Tibial nerve (tissue), 4 donors: ENCODE results near the gene NTSR1.

ENCODE experiments used
- CTCF ChIP-seq, 5 experiments: fragments of 200-600 bp in 3 of 5; fragments of 450-650 bp in 2 of 5; sonication (generic) in 3 of 5; IDR thresholded peaks; one replicate each; pipeline ENCODE4 v1.5.1; 2016 to 2019; ENCODE audit warnings: antibody characterized with exemption in 5 of 5, mild to moderate bottlenecking in 3 of 5, moderate library complexity in 2 of 5
- EP300 ChIP-seq, 2 donors: sonication (generic); formaldehyde crosslinking; IDR thresholded peaks; one replicate each; pipeline ENCODE4 v1.6.1; 2017; ENCODE audit warnings: antibody characterized with exemption in 2 of 2, mild to moderate bottlenecking in 1 of 2
- POLR2A ChIP-seq, 2 donors: fragments of 450-650 bp; IDR thresholded peaks; one replicate each; pipeline ENCODE4 v1.6.1; 2017; ENCODE audit warnings: antibody characterized with exemption in 2 of 2, mild to moderate bottlenecking in 2 of 2, moderate library complexity in 2 of 2

- TF ChIP-seq CTCF (IDR thresholded peaks at IDR 0.05), result no peak
- no peak for TF ChIP-seq EP300 (IDR thresholded peaks at IDR 0.05)
- no peak for TF ChIP-seq POLR2A (IDR thresholded peaks at IDR 0.05)
Observed at GRCh38 chr20:62703853-62704228, 4.8 kb upstream of the NTSR1 start.
